Right lobe of liver (tissue), 4 donors: ENCODE measurements around the gene IL5.
"Not testable (repeated sequence)": the region's sequence is repeated elsewhere in the genome, so short reads cannot be mapped to it uniquely, and the experiment has no call there.

ENCODE experiments used
- POLR2A ChIP-seq: fragments of 450-650 bp; IDR thresholded peaks from one replicate; pipeline ENCODE4 v1.6.1; 2017; ENCODE audit warnings: antibody characterized with exemption, mild to moderate bottlenecking
- TF ChIP-seq, protein P1 (sequence below), 4 donors: fragments of 200-600 bp in 3 of 4; fragments of 450-650 bp in 1 of 4; IDR thresholded peaks; one replicate each; pipeline versions ENCODE4 v1.5.1 to v1.8.0; 2016 to 2022; ENCODE audit warnings: antibody characterized with exemption in 4 of 4, mild to moderate bottlenecking in 2 of 4
- donor health status: DM: no; HTN: no; CAD: no.
- donor health status: DM: no; HTN: no; CAD: no.
- donor health status: DM: no; HTN: yes; CAD: no.

DNA sequence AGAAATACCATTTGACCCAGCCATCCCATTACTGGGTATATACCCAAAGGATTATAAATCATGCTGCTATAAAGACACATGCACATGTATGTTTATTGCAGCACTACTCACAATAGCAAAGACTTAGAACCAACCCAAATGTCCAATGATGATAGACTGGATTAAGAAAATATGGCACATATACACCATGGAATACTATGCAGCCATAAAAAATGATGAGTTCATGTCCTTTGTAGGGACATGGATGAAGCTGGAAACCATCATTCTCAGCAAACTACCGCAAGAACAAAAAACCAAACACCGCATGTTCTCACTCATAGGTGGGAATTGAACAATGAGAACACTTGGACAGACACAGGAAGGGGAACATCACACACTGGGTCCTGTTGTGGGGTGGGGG is 41.2 kb upstream of the IL5 start:
- TF ChIP-seq POLR2A = not testable (repeated sequence)
- TF ChIP-seq, protein P1, sequence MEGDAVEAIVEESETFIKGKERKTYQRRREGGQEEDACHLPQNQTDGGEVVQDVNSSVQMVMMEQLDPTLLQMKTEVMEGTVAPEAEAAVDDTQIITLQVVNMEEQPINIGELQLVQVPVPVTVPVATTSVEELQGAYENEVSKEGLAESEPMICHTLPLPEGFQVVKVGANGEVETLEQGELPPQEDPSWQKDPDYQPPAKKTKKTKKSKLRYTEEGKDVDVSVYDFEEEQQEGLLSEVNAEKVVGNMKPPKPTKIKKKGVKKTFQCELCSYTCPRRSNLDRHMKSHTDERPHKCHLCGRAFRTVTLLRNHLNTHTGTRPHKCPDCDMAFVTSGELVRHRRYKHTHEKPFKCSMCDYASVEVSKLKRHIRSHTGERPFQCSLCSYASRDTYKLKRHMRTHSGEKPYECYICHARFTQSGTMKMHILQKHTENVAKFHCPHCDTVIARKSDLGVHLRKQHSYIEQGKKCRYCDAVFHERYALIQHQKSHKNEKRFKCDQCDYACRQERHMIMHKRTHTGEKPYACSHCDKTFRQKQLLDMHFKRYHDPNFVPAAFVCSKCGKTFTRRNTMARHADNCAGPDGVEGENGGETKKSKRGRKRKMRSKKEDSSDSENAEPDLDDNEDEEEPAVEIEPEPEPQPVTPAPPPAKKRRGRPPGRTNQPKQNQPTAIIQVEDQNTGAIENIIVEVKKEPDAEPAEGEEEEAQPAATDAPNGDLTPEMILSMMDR (IDR thresholded peaks at IDR 0.05) = not testable (repeated sequence)
